ENCODE measurements around the gene SH3D19.
A peak's percentile ranks its signal among the peaks of the same experiment; 100 is the strongest.
"Not testable (repeated sequence)": the region's sequence is repeated elsewhere in the genome, so short reads cannot be mapped to it uniquely, and the experiment has no call there.

SH3D19 gene

GRCh38 chr4:151304755-151305154 is 20.6 kb downstream of the SH3D19 start:
- H3K27ac Mint-ChIP-seq = no peak overlapping the region
- H3K27me3 Mint-ChIP-seq = peaks cover 8% of the 10 kb centered on the region
- no peak overlapping the region for H3K4me3 Mint-ChIP-seq
- H3K9me3 Mint-ChIP-seq = peaks cover 2% of the 10 kb centered on the region
- ATAC-seq = no peak
- no peaks in the 10 kb centered on the region for H3K36me3 Mint-ChIP-seq
- no peaks in the 10 kb centered on the region for H3K4me1 Mint-ChIP-seq

DNA sequence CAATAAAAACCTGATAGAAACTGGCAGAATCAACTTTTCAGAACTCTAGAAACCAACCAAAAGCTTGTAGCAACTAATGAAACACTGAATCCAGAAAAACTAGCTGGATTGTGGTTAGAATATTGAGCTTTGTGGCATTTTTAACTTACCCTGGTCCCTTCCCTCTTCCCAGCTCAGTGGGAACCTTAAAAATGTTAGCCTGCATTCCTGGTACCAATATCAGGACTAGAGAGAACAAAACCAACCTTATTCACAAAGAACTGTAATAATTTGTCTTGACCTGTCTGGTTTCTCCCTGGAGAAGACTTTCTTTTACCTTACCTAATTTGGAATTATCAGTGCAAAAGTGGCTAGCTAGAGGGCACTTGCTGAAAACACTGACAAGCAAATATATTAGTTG is 21.2 kb downstream of the SH3D19 start:
- ATAC-seq = no peak
- H3K27me3 Mint-ChIP-seq = peaks cover 8% of the 10 kb centered on the region
- no peak overlapping the region for H3K4me3 Mint-ChIP-seq
- no peaks in the 10 kb centered on the region for H3K36me3 Mint-ChIP-seq
- peaks cover 2% of the 10 kb centered on the region for H3K9me3 Mint-ChIP-seq
- no peaks in the 10 kb centered on the region for H3K4me1 Mint-ChIP-seq
- no peak overlapping the region for H3K27ac Mint-ChIP-seq

- Mint-ChIP-seq H3K4me1 (no peaks in the 10 kb centered on the region), H3K36me3 (no peaks in the 10 kb centered on the region), H3K27me3 (peaks cover 8% of the 10 kb centered on the region), H3K4me3 (no peak overlapping the region), H3K27ac (no peak overlapping the region), H3K9me3 (peaks cover 2% of the 10 kb centered on the region)
- no peak for ATAC-seq
Measured at GRCh38 chr4:151302432-151302831, 23.0 kb downstream of the SH3D19 start.

DNA sequence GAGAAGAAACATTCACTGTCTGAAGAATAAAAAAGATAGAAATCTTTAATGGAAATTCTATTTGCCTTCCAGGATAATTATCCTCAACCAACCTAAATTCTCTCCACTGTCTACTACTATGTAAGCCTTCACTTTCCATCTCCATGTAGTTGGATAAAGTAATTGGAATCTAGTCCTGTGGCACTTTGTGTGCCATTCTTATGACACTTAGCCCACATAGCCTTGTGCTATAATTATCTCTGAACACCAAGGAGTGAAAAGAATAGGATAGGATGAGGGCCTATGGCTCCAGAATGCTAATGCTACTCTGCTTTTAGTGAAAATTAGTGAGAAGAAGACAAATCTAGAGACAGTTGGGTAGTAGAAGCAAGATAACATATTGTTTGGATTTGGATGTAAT is 28.2 kb downstream of the SH3D19 start:
- Mint-ChIP-seq H3K4me3 (no peak overlapping the region), H3K4me1 (no peaks in the 10 kb centered on the region)

DNA sequence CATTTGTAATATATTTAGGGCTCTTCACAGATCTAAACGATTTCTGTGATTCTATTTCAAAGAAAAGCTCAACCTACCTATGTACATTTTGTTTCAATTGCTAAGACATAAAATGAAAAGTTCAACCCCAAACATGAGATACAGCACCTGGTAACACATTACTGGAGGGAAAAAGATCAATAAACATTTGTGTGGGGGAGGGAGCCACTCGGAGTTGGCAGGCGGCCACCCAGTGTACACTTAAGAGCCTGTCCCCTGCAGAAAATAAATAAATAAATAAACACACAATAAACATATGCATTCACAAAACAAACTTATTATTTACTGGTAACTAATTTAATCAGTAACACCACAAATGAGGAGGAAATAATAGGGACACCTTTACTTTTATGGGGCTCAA is 29.2 kb downstream of the SH3D19 start:
- no peaks in the 10 kb centered on the region for H3K36me3 Mint-ChIP-seq
- no peaks in the 10 kb centered on the region for H3K4me1 Mint-ChIP-seq
- H3K4me3 Mint-ChIP-seq = no peak overlapping the region
- H3K27ac Mint-ChIP-seq = no peak overlapping the region
- no peaks in the 10 kb centered on the region for H3K9me3 Mint-ChIP-seq
- H3K27me3 Mint-ChIP-seq = peaks cover 2% of the 10 kb centered on the region
- no peak for ATAC-seq

More for the DNA sequence above, 28.2 kb downstream of the SH3D19 start:
- ATAC-seq = no peak
- Mint-ChIP-seq H3K9me3 (peaks cover 2% of the 10 kb centered on the region), H3K27ac (no peak overlapping the region), H3K36me3 (no peaks in the 10 kb centered on the region), H3K27me3 (peaks cover 8% of the 10 kb centered on the region)

- Mint-ChIP-seq H3K36me3 (no peaks in the 10 kb centered on the region), H3K4me3 (no peak overlapping the region), H3K27ac (no peak overlapping the region), H3K9me3 (peaks cover 6% of the 10 kb centered on the region), H3K27me3 (no peaks in the 10 kb centered on the region), H3K4me1 (no peaks in the 10 kb centered on the region)
- ATAC-seq = peak; percentile 43
Measured at GRCh38 chr4:151294833-151295496, 30.4 kb downstream of the SH3D19 start.

DNA sequence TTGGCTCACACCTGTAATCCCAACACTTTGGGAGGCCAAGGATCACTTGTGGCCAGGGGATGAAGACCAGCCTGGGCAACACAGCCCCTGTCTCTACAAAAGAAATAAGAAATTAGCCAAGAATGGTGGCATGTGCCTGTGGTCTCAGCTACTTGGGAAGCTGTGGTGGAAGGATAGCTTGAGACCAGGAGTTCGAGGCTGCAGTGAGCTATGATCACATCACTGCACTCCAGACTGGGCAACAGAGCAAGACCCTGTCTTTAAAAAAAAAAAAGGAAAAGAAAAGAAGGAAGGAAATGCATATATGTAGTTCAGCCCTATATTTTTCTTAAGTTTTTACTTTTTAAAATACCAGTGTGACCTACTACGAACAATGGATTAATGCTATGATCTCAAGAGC is 33.4 kb downstream of the SH3D19 start:
- peaks cover 6% of the 10 kb centered on the region for H3K9me3 Mint-ChIP-seq
- no peak overlapping the region for H3K27ac Mint-ChIP-seq
- ATAC-seq = no peak
- H3K36me3 Mint-ChIP-seq = no peaks in the 10 kb centered on the region
- H3K27me3 Mint-ChIP-seq = no peaks in the 10 kb centered on the region
- no peaks in the 10 kb centered on the region for H3K4me1 Mint-ChIP-seq
- no peak overlapping the region for H3K4me3 Mint-ChIP-seq

DNA sequence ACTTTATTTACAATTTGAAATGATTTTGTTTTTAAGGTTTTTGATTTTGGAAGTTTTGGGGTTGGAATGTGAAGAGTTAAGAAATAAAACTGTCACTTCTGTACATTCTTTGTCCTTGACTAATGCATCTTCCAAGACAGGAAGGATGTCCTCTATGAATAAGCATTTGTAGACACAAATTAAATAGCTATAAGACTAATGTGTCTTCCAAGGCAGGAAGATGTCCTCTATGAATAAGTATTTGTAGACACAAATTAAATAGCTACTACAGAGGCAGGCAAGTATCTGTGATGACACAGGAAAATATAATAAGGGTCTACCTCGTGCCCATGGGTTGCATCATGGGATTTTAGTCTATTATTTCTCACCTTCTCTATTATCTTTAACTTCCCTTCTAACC is 33.9 kb downstream of the SH3D19 start:
- no peak overlapping the region for H3K27ac Mint-ChIP-seq
- no peaks in the 10 kb centered on the region for H3K36me3 Mint-ChIP-seq
- no peaks in the 10 kb centered on the region for H3K27me3 Mint-ChIP-seq
- no peak for ATAC-seq
- peaks cover 6% of the 10 kb centered on the region for H3K9me3 Mint-ChIP-seq
- no peaks in the 10 kb centered on the region for H3K4me1 Mint-ChIP-seq
- no peak overlapping the region for H3K4me3 Mint-ChIP-seq

GRCh38 chr4:151287409-151287808 is 38.0 kb downstream of the SH3D19 start:
- Mint-ChIP-seq H3K27ac (no peak overlapping the region), H3K27me3 (peaks cover 6% of the 10 kb centered on the region), H3K9me3 (peaks cover 11% of the 10 kb centered on the region), H3K36me3 (no peaks in the 10 kb centered on the region), H3K4me1 (no peaks in the 10 kb centered on the region), H3K4me3 (no peak overlapping the region)
- no peak for ATAC-seq

DNA sequence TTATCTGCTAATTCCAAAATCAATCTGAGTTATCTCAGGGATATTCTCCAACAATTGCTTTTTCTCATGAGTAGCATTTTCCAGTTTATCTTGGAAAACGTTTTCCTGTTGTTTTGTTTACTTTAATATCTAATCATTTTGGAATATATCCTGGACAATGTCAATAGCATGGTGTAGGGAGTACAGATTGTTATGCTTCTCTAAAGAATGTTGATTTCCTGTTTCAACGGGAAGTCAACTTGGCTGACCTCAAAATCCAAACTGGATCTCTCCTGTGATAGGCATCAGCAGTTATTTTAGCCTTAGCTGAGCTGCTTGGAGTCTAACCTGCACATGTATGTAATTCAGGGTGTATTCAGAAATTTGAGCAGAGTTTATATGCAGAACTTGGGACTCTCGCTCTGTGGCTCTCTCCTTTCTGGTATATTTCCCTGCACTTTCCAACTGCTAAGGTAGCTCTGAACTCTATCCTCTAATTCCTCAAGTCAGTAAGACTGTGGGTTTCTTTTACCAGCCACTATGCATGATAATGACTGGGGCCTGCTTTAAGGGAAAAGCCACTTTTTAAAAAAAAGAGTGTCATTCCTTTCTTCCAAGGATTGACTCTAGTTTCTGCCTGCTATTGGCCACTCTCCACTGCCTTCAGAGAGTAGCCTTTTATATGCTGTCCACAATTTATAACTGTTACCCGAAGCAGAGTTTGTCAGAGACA is 40.7 kb downstream of the SH3D19 start:
- Mint-ChIP-seq H3K4me3 (no peak overlapping the region), H3K27me3 (peaks cover 6% of the 10 kb centered on the region), H3K36me3 (no peaks in the 10 kb centered on the region), H3K27ac (no peak overlapping the region), H3K9me3 (peaks cover 5% of the 10 kb centered on the region), H3K4me1 (no peaks in the 10 kb centered on the region)
- no peak for ATAC-seq

- H3K27me3 Mint-ChIP-seq = peaks cover 14% of the 10 kb centered on the region
- no peak within 1 kb of the TSS for H3K27ac Mint-ChIP-seq
- no peak within 1 kb of the TSS for H3K4me3 Mint-ChIP-seq
- ATAC-seq = peak; percentile 22
- no peaks in the 10 kb centered on the region for H3K36me3 Mint-ChIP-seq
- H3K4me1 Mint-ChIP-seq = no peaks in the 10 kb centered on the region
- H3K9me3 Mint-ChIP-seq = no peaks in the 10 kb centered on the region
Measured at GRCh38 chr4:151276787-151277562, 48.4 kb downstream of the SH3D19 start, which contains the start of gene PRSS48. Gene PRSS48, plus strand, starts transcription at chr4:151277161. Its CDS starts 12 bp downstream, at chr4:151277173.

DNA sequence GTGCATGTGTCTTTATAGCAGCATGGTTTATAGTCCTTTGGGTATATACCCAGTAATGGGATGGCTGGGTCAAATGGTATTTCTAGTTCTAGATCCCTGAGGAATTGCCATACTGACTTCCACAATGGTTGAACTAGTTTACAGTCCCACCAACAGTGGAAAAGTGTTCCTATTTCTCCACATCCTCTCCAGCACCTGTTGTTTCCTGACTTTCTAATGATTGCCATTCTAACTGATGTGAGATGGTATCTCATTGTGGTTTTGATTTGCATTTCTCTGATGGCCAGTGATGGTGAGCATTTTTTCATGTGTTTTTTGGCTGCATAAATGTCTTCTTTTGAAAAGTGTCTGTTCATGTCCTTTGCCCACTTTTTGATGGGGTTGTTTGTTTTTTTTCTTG is 56.5 kb downstream of the SH3D19 start:
- not testable (repeated sequence) for H3K9me3 Mint-ChIP-seq, H3K27me3 Mint-ChIP-seq, ATAC-seq, H3K4me3 Mint-ChIP-seq, H3K36me3 Mint-ChIP-seq, H3K4me1 Mint-ChIP-seq, H3K27ac Mint-ChIP-seq

DNA sequence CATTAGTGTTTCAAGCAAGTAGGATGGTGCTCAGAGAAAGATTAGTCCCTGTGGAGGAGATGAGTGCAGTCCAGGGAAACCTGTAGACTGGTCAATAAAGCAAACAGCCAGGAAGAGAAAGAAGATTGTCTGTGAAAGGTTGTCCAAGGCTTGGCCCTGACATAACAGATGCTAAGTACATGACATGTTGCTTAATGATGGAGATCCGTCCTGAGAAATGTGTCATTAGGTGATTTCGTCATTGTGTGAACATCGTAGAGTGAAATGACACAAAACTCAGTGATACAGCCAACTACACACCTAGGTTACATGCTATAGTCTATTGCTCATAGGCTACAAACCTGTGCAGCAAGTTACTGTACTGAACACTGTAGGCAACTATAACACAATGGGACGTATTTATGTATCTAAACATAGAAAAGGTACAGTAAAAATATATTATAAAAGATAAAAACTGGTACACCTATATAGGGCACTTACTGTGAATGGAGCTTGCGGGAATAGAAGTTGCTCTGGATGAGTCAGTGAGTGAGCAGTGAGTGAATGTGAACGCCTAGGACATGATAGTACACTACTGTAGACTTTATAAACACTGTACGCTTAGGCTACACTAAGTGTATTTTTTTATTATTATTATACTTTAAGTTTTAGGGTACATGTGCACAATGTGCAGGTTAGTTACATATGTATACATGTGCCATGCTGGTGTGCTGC is 57.4 kb downstream of the SH3D19 start:
- Mint-ChIP-seq H3K4me1 (no peaks in the 10 kb centered on the region), H3K9me3 (peaks cover 2% of the 10 kb centered on the region), H3K27me3 (peaks cover 9% of the 10 kb centered on the region), H3K27ac (no peak overlapping the region), H3K4me3 (no peak overlapping the region), H3K36me3 (no peaks in the 10 kb centered on the region)
- ATAC-seq = no peak

- no peaks in the 10 kb centered on the region for H3K36me3 Mint-ChIP-seq
Measured at GRCh38 chr4:151267104-151267503, 58.3 kb downstream of the SH3D19 start.

DNA sequence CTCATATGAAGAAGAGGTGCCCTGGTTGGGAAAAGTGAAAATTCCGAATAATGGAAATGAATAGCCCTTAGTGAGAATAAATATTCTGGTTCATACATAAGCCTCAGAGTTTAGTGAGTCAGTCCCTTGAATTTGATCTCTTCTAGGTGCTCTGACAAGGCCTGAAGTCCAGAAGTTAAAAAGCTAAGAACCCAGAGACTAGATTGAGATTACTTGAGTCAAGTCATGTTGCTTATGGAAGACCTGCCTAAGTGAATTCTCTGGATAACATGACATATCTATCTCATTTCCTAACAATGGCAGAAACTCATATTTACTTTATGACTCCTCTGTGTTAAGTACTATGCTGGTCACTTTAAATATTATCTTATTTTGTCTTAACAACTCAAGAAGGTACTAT is 58.9 kb downstream of the SH3D19 start:
- Mint-ChIP-seq H3K9me3 (peaks cover 2% of the 10 kb centered on the region), H3K4me1 (no peaks in the 10 kb centered on the region), H3K27ac (no peak overlapping the region), H3K36me3 (no peaks in the 10 kb centered on the region), H3K27me3 (peaks cover 9% of the 10 kb centered on the region), H3K4me3 (no peak overlapping the region)
- ATAC-seq = no peak

More at GRCh38 chr4:151267104-151267503, 58.3 kb downstream of the SH3D19 start:
- Mint-ChIP-seq H3K27ac (no peak overlapping the region), H3K4me3 (no peak overlapping the region), H3K4me1 (no peaks in the 10 kb centered on the region), H3K9me3 (peaks cover 2% of the 10 kb centered on the region), H3K27me3 (peaks cover 9% of the 10 kb centered on the region)
- no peak for ATAC-seq
